Spleen (tissue), 11 donors: ENCODE results near the gene ELMOD2. TPM values are rescaled to one million over a fixed set of nuclear protein-coding genes. Genes with fewer than 3 reads are reported as not detected.

Experiments used
- DNase-seq: peaks from one replicate; pipeline ENCODE4 v3.0.0-alpha.2; 2020
- H3K27ac ChIP-seq, 8 donors: fragments of 200-600 bp; sonication (generic) in 7 of 8; 1 replicate in 4 of 8; 2 replicates in 4 of 8; pipeline versions ENCODE4 v1.5.0 to v1.8.0; 2016 to 2021; ENCODE audit warnings: inconsistent platforms in 4 of 8, mild to moderate bottlenecking in 4 of 8, moderate library complexity in 1 of 8
- H3K27me3 ChIP-seq, 7 donors: fragments of 200-600 bp; sonication (generic) in 6 of 7; replicated peaks in 1 of 7; 1 replicate in 4 of 7; 2 replicates in 3 of 7; pipeline versions ENCODE4 v1.5.0 to v1.8.0; 2016 to 2021; ENCODE audit warnings: inconsistent platforms in 3 of 7, mild to moderate bottlenecking in 1 of 7
- H3K36me3 ChIP-seq, 6 donors: fragments of 200-600 bp; sonication (generic) in 5 of 6; 1 replicate in 4 of 6; 2 replicates in 2 of 6; pipeline versions ENCODE4 v1.5.0 to v1.8.0; 2016 to 2021; ENCODE audit warnings: inconsistent platforms in 2 of 6
- H3K4me1 ChIP-seq, 6 donors: fragments of 200-600 bp; sonication (generic) in 5 of 6; 1 replicate in 3 of 6; 2 replicates in 3 of 6; pipeline versions ENCODE4 v1.5.0 to v1.8.0; 2016 to 2021; ENCODE audit warnings: inconsistent platforms in 3 of 6
- H3K4me3 ChIP-seq, 8 donors: fragments of 200-600 bp; sonication (generic) in 7 of 8; 1 replicate in 4 of 8; 2 replicates in 4 of 8; pipeline versions ENCODE4 v1.5.0 to v1.8.0; 2016 to 2021; ENCODE audit warnings: inconsistent platforms in 4 of 8, mild to moderate bottlenecking in 4 of 8, moderate library complexity in 2 of 8
- H3K9me3 ChIP-seq, 8 donors: fragments of 200-600 bp; sonication (generic) in 7 of 8; 1 replicate in 4 of 8; 2 replicates in 4 of 8; pipeline versions ENCODE4 v1.5.0 to v1.8.0; 2016 to 2021; ENCODE audit warnings: inconsistent platforms in 4 of 8
- CTCF ChIP-seq, 11 experiments: fragments of 200-600 bp in 7 of 11; fragments of 450-650 bp in 4 of 11; sonication (generic) in 4 of 11; IDR thresholded peaks in 8 of 11; conservative IDR thresholded peaks in 3 of 11; 1 replicate in 7 of 11; 2 replicates in 4 of 11; pipeline versions ENCODE4 v1.4.0 to v1.8.0; 2016 to 2021; ENCODE audit warnings: antibody characterized with exemption in 11 of 11, inconsistent platforms in 4 of 11, mild to moderate bottlenecking in 1 of 11
- POLR2A ChIP-seq, 3 donors: fragments of 450-650 bp; IDR thresholded peaks; one replicate each; pipeline ENCODE4 v1.5.1; 2017; ENCODE audit warnings: antibody characterized with exemption in 3 of 3, mild to moderate bottlenecking in 1 of 3
- POLR2AphosphoS5 ChIP-seq, 3 donors: sonication (generic); formaldehyde crosslinking; IDR thresholded peaks; one replicate each; pipeline ENCODE4 v1.5.1; 2017; ENCODE audit warnings: antibody characterized with exemption in 3 of 3
- WGBS, 5 donors: extraction: QIAGEN DNeasy Blood & Tissue Kit in 3 of 5; methylation state at CpG; one replicate each; pipeline versions ENCODE4 v1.1.5 to v1.1.7; 2013 to 2018; 5-methylcytosine and 5-hydroxymethylcytosine counted together
- intact Hi-C: fragments of 100-400 bp; cut with DNase I; formaldehyde crosslinking; loops from one replicate; pipeline ENCODE4 v1.15.0; 2023; ENCODE audit warnings: low total_unique reads
- polyA plus RNA-seq, 3 donors: library from polyadenylated mRNA; stranded (reverse); fragments of 200-250 nt; gene quantifications; one replicate each; pipeline ENCODE4 v1.2.1, GENCODE V29; 2013
- total RNA-seq, 7 donors: library from RNA; depleted of rRNA in 3 of 7; stranded (reverse); fragments of >200 nt in 3 of 7; fragmentation: NEBNext Ultra II Directional in 4 of 7; extraction: Animal tissue kit (Norgen Biotek cat#: 25700) in 4 of 7; gene quantifications; one replicate each; pipeline versions ENCODE4 v1.1.0 to v1.2.1, GENCODE V29; 2016 to 2021
- donor health status: healthy with polysubstance abuse.
- donor health status: DM: no; HTN: no; CAD: no; lungs with moderate emphysema.
- donor health status: DM: no; HTN: no; CAD: no.
- donor health status: Bipolar disorder and iron deficiency.
- donor health status: healthy.
- donor health status: DM: no; HTN: no; CAD: no.
- donor health status: DM: yes; HTN: yes; CAD: no.

Gene ELMOD2
- total and polyA plus RNA-seq, 10 donors, result 6.2 to 23.2 (median 18.3) TPM

- intact Hi-C loops, result no loop called here
- Histone ChIP-seq H3K27ac (no peak overlapping the region), H3K4me3 (no peak overlapping the region), H3K4me1 (peaks cover 0 to 15% (median 2%) of the 10 kb centered on the region in 6 donors), H3K9me3 (no peaks in the 10 kb centered on the region), H3K27me3 (peaks cover 0 to 15% (median 0%) of the 10 kb centered on the region in 7 donors), H3K36me3 (peaks cover 0 to 14% (median under 1%) of the 10 kb centered on the region in 6 donors)
- WGBS, 5 donors, result 66 to 77% (median 68%) methylated on average over 6 of the region's 6 CpGs
- no peak for TF ChIP-seq POLR2AphosphoS5 (IDR thresholded peaks at IDR 0.05)
- no peak for DNase-seq
These were observed 32.6 kb downstream of the ELMOD2 start for GRCh38 chr4:140556372-140557085.

- H3K4me3 ChIP-seq, result no peak overlapping the region
- no peaks in the 10 kb centered on the region for H3K9me3 ChIP-seq
- H3K36me3 ChIP-seq, result peaks cover 0 to 4% (median 0%) of the 10 kb centered on the region in 6 donors
- TF ChIP-seq CTCF (IDR thresholded peaks at IDR 0.05 in 8 of 11, conservative IDR thresholded peaks at IDR 0.05 in 3 of 11) (no peak), POLR2A (IDR thresholded peaks at IDR 0.05) (no peak), POLR2AphosphoS5 (IDR thresholded peaks at IDR 0.05) (no peak)
- intact Hi-C loops, result no loop called here
- H3K27me3 ChIP-seq, result peaks cover 0 to 30% (median 0%) of the 10 kb centered on the region in 7 donors
- WGBS, 5 donors, result 86 to 96% (median 95%) methylated on average over 4 of the region's 4 CpGs
- peaks cover 0 to 15% (median 2%) of the 10 kb centered on the region in 6 donors for H3K4me1 ChIP-seq
- no peak overlapping the region for H3K27ac ChIP-seq
- no peak for DNase-seq
These were observed 34.0 kb downstream of the ELMOD2 start for GRCh38 chr4:140557831-140558435.

GRCh38 chr4:140559696-140560095 is 35.7 kb downstream of the ELMOD2 start:
- Histone ChIP-seq H3K4me1 (peaks cover 0 to 15% (median 2%) of the 10 kb centered on the region in 6 donors), H3K27me3 (peaks cover 0 to 46% (median 10%) of the 10 kb centered on the region in 7 donors), H3K36me3 (no peaks in the 10 kb centered on the region), H3K9me3 (no peaks in the 10 kb centered on the region), H3K4me3 (no peak overlapping the region), H3K27ac (no peak overlapping the region)
- WGBS, 5 donors, result 88 to 93% (median 92%) methylated on average over 6 of the region's 6 CpGs
- intact Hi-C loops, result no loop called here
- DNase-seq, result no peak
- no peak for TF ChIP-seq POLR2A (IDR thresholded peaks at IDR 0.05)
- TF ChIP-seq CTCF (IDR thresholded peaks at IDR 0.05 in 8 of 11, conservative IDR thresholded peaks at IDR 0.05 in 3 of 11), result no peak
- TF ChIP-seq POLR2AphosphoS5 (IDR thresholded peaks at IDR 0.05), result no peak

GRCh38 chr4:140568507-140569306 is 44.7 kb downstream of the ELMOD2 start, which contains the start of gene UCP1:
Gene UCP1, minus strand, starts transcription at chr4:140568961. Its CDS starts 232 bp downstream, at chr4:140568729.
- TF ChIP-seq POLR2A (IDR thresholded peaks at IDR 0.05) (no peak), POLR2AphosphoS5 (IDR thresholded peaks at IDR 0.05) (no peak), CTCF (IDR thresholded peaks at IDR 0.05 in 8 of 11, conservative IDR thresholded peaks at IDR 0.05 in 3 of 11) (no peak)
- 2 to 7% (median 5%) methylated on average over 43 to 69 of the region's 69 CpGs for WGBS, 5 donors
- H3K27me3 ChIP-seq, result peaks cover 5 to 90% (median 51%) of the 10 kb centered on the region in 7 donors
- no peaks in the 10 kb centered on the region for H3K36me3 ChIP-seq
- DNase-seq, result no peak
- peak within 1 kb of the TSS; percentile 22 to 65 (median 38) for H3K4me3 ChIP-seq
- peaks cover 0 to 18% (median 12%) of the 10 kb centered on the region in 8 donors for H3K9me3 ChIP-seq
- intact Hi-C loops, result no loop called here
- no peak within 1 kb of the TSS for H3K27ac ChIP-seq
- H3K4me1 ChIP-seq, result peaks cover 10 to 28% (median 22%) of the 10 kb centered on the region in 6 donors
